Erythroblast (primary cell): ENCODE results near the gene ARVCF.

Source experiments
- GATA1 ChIP-seq: IDR thresholded peaks from 2 replicates; pipeline ENCODE4 v1.6.1; 2011; ENCODE audit warnings: low read depth, mild to moderate bottlenecking, control low read depth, low read length, moderate library complexity
- POLR2A ChIP-seq: IDR thresholded peaks from 2 replicates; pipeline ENCODE4 v1.6.1; 2011; ENCODE audit warnings: mild to moderate bottlenecking, low read length

- TF ChIP-seq POLR2A (no peak), GATA1 (no peak)
Measured at GRCh38 chr22:20000246-20001081, 16.2 kb downstream of the ARVCF start.
